SK-N-SH (cell line): ENCODE data around the gene TET2. TPM values are rescaled to one million over a fixed set of nuclear protein-coding genes. Genes with fewer than 3 reads are reported as not detected.

Experiments used
- CTCF ChIA-PET: fragments of 300-600, 350-600 bp; formaldehyde crosslinking; extraction: SDS; loops from one replicate; lab custom pipeline; 2021; lab: Yijun Ruan, JAX
- POLR2A ChIA-PET: fragments of 350-600 bp; sonication (Branson Sonifier 250); formaldehyde crosslinking; extraction: SDS; loops from one replicate; lab custom pipeline; 2020; ENCODE audit warnings: antibody characterized with exemption, inconsistent platforms; lab: Yijun Ruan, JAX
- DNase-seq: peaks from one replicate; pipeline ENCODE4 v3.0.0; 2012
- H2AFZ ChIP-seq: fragments of 200-600 bp; sonication (generic); 2 replicates; pipeline ENCODE4 v1.8.1; 2016; ENCODE audit warnings: antibody characterized with exemption, mild to moderate bottlenecking, low read depth
- H3F3A ChIP-seq: fragments of 200-600 bp; sonication (generic); replicated peaks from 2 replicates; pipeline ENCODE3; 2016; ENCODE audit warnings: antibody characterized with exemption, mild to moderate bottlenecking; ENCODE audit not compliant: insufficient read depth
- H3K27ac ChIP-seq, 2 experiments: fragments of 200-500 bp in 1 of 2; fragments of 200-600 bp in 1 of 2; sonication (Bioruptor generic) in 1 of 2; sonication (generic), shearing (Covaris generic) in 1 of 2; 2 replicates each; pipeline versions ENCODE4 v1.5.1 to v1.6.1; 2014 to 2016; ENCODE audit warnings: low read depth in 2 of 2, inconsistent platforms in 1 of 2, low read length in 1 of 2, mild to moderate bottlenecking in 1 of 2, mixed read lengths in 1 of 2
- H3K27me3 ChIP-seq: fragments of 200-600 bp; sonication (generic), shearing (Covaris generic); 2 replicates; pipeline ENCODE4 v1.6.1; 2016; ENCODE audit warnings: mixed run types; ENCODE audit not compliant: insufficient read depth
- H3K36me3 ChIP-seq, 2 experiments: fragments of 200-500 bp in 1 of 2; fragments of 200-600 bp in 1 of 2; sonication (Bioruptor generic) in 1 of 2; sonication (generic) in 1 of 2; replicated peaks in 1 of 2; 2 replicates each; pipeline versions ENCODE3 to v1.5.1; 2014 to 2016; ENCODE audit warnings: low read length in 1 of 2, mild to moderate bottlenecking in 1 of 2; ENCODE audit not compliant: insufficient read depth in 2 of 2, control insufficient read depth in 1 of 2
- H3K4me1 ChIP-seq, 2 experiments: fragments of 200-500 bp in 1 of 2; fragments of 200-600 bp in 1 of 2; sonication (Bioruptor generic) in 1 of 2; sonication (generic), shearing (Covaris generic) in 1 of 2; 2 replicates each; pipeline versions ENCODE4 v1.5.1 to v1.6.1; 2014 to 2016; ENCODE audit warnings: low read depth in 1 of 2, low read length in 1 of 2, mixed run types in 1 of 2; ENCODE audit not compliant: insufficient read depth in 2 of 2, control insufficient read depth in 1 of 2
- H3K4me2 ChIP-seq: fragments of 200-600 bp; sonication (generic), shearing (Covaris generic); 2 replicates; pipeline ENCODE4 v1.6.1; 2017; ENCODE audit warnings: mixed run types
- H3K4me3 ChIP-seq, 2 experiments: fragments of 200-500 bp in 1 of 2; fragments of 200-600 bp in 1 of 2; sonication (Bioruptor generic) in 1 of 2; sonication (generic), shearing (Covaris generic) in 1 of 2; 2 replicates each; pipeline versions ENCODE4 v1.5.1 to v1.8.1; 2014 to 2016; ENCODE audit warnings: low read depth in 2 of 2, inconsistent platforms in 1 of 2, low read length in 1 of 2, mild to moderate bottlenecking in 1 of 2, mixed read lengths in 1 of 2, moderate library complexity in 1 of 2
- H3K79me2 ChIP-seq: fragments of 200-600 bp; sonication (generic); 2 replicates; pipeline ENCODE4 v1.8.1; 2017; ENCODE audit warnings: mild to moderate bottlenecking; ENCODE audit not compliant: insufficient read depth
- H3K9ac ChIP-seq: fragments of 200-600 bp; sonication (generic); 2 replicates; pipeline ENCODE4 v1.6.1; 2017; ENCODE audit warnings: mixed run types
- H3K9me2 ChIP-seq: fragments of 200-600 bp; sonication (generic); 2 replicates; pipeline ENCODE4 v1.6.1; 2017; ENCODE audit warnings: mixed run types
- H3K9me3 ChIP-seq: fragments of 200-600 bp; sonication (generic); 2 replicates; pipeline ENCODE4 v1.6.1; 2017; ENCODE audit warnings: mixed run types, mild to moderate bottlenecking, moderate library complexity
- H4K20me1 ChIP-seq: fragments of 200-600 bp; sonication (generic); 2 replicates; pipeline ENCODE4 v1.6.1; 2017; ENCODE audit warnings: mild to moderate bottlenecking, mixed run types; ENCODE audit not compliant: insufficient read depth
- CHD2 ChIP-seq: fragments of 150-350 bp; IDR thresholded peaks from 2 replicates; pipeline ENCODE4 v1.6.1; 2018; ENCODE audit warnings: low read length; ENCODE audit not compliant: partially characterized antibody
- ELF1 ChIP-seq: IDR thresholded peaks from 2 replicates; pipeline ENCODE4 v1.4.0; 2012
- EP300 ChIP-seq, 2 experiments: IDR thresholded peaks; 2 replicates each; pipeline versions ENCODE4 v1.4.0 to v1.6.1; 2012; ENCODE audit warnings: borderline replicate concordance in 1 of 2, low read depth in 1 of 2, low read length in 1 of 2
- FOSL2 ChIP-seq: IDR thresholded peaks from 2 replicates; pipeline ENCODE4 v1.4.0; 2012; ENCODE audit warnings: low read depth, mild to moderate bottlenecking, moderate library complexity, borderline replicate concordance
- GABPA ChIP-seq: IDR thresholded peaks from 2 replicates; pipeline ENCODE4 v1.4.0; 2012; ENCODE audit warnings: low read depth, mild to moderate bottlenecking
- GATA2 ChIP-seq: sonication (generic); formaldehyde crosslinking; IDR thresholded peaks from 2 replicates; pipeline ENCODE4 v1.5.0; 2020; ENCODE audit warnings: mild to moderate bottlenecking, missing genetic modification reagents
- JUND ChIP-seq: IDR thresholded peaks from 2 replicates; pipeline ENCODE4 v1.4.0; 2012
- MAX ChIP-seq: IDR thresholded peaks from 2 replicates; pipeline ENCODE4 v1.4.0; 2012; ENCODE audit warnings: low read depth
- NFIC ChIP-seq: IDR thresholded peaks from 2 replicates; pipeline ENCODE4 v1.4.0; 2012; ENCODE audit warnings: borderline replicate concordance
- PBX3 ChIP-seq: IDR thresholded peaks from 2 replicates; pipeline ENCODE4; 2012
- POLR2AphosphoS5 ChIP-seq: IDR thresholded peaks from 2 replicates; pipeline ENCODE4 v1.6.1; 2012; ENCODE audit warnings: low read depth, low read length
- REST ChIP-seq: IDR thresholded peaks from 2 replicates; pipeline ENCODE4 v1.6.1; 2012; ENCODE audit warnings: mild to moderate bottlenecking, low read depth, low read length, moderate library complexity
- TCF12 ChIP-seq: IDR thresholded peaks from 2 replicates; pipeline ENCODE4 v1.4.0; 2012
- USF1 ChIP-seq: IDR thresholded peaks from 2 replicates; pipeline ENCODE4 v1.4.0; 2012; ENCODE audit warnings: low read depth, borderline replicate concordance
- WGBS: methylation state at CpG from one replicate; pipeline ENCODE4 v1.1.6; 2017; ENCODE audit warnings: low lambda C conversion rate; 5-methylcytosine and 5-hydroxymethylcytosine counted together
- polyA plus RNA-seq, 3 experiments: library from polyadenylated mRNA; depleted of rRNA; stranded (reverse); fragments of >200 nt; gene quantifications; 2 replicates each; pipeline ENCODE4 v1.2.3, GENCODE V29; 2012

The TET2 gene
- polyA plus RNA-seq, 1 of the 3 experiments (the other 2 are of a cell fraction): 3.5 TPM

GRCh38 chr4:105243446-105243845, 96.8 kb downstream of the TET2 start:
- no peak overlapping the region for H3K4me2 ChIP-seq
- H4K20me1 ChIP-seq: no peaks in the 10 kb centered on the region
- H3K9me2 ChIP-seq: no peaks in the 10 kb centered on the region
- CTCF ChIA-PET: no interaction called here
- DNase-seq: no peak
- no peak overlapping the region for H3K9ac ChIP-seq
- H3K79me2 ChIP-seq: peaks cover 4% of the 10 kb centered on the region; the same call in 1 of the 2 replicates
- peaks cover 23 to 46% of the 10 kb centered on the region in 2 experiments for H3K36me3 ChIP-seq
- H2AFZ ChIP-seq: no peak overlapping the region
- peaks cover 20% of the 10 kb centered on the region for H3F3A ChIP-seq
- no peak overlapping the region; a peak in 1 of 4 replicates for H3K27ac ChIP-seq
- no peaks in the 10 kb centered on the region for H3K27me3 ChIP-seq
- no peaks in the 10 kb centered on the region for H3K9me3 ChIP-seq
- no peak overlapping the region for H3K4me3 ChIP-seq
- H3K4me1 ChIP-seq: peaks cover 3 to 10% of the 10 kb centered on the region in 2 experiments; a peak in 2 of 4 replicates
- TF ChIP-seq ELF1 (no peak), JUND (no peak), GATA2 (CRISPR knock-in tag) (no peak), USF1 (no peak)
- TF ChIP-seq, all 33 proteins: peak for 0
- 97% methylated on average over 13 of the region's 13 CpGs for WGBS
- POLR2A ChIA-PET: no interaction called here

- H3K36me3 ChIP-seq: peaks cover 14 to 28% of the 10 kb centered on the region in 2 experiments
- no peaks in the 10 kb centered on the region for H4K20me1 ChIP-seq
- peaks cover 19% of the 10 kb centered on the region for H3F3A ChIP-seq
- H3K9ac ChIP-seq: no peak overlapping the region
- H2AFZ ChIP-seq: no peak overlapping the region
- 0 out of 2 replicates have a peak, but pooled peaks cover 3% of the 10 kb centered on the region for H3K9me2 ChIP-seq
- H3K4me2 ChIP-seq: no peak overlapping the region
- H3K9me3 ChIP-seq: no peaks in the 10 kb centered on the region
- no peak for DNase-seq
- H3K27me3 ChIP-seq: no peaks in the 10 kb centered on the region
- CTCF ChIA-PET: interaction anchor here (1.5 to 2.1 kb wide), 3 partner anchors 30 to 227 kb away, joined by 3 to 6 read pairs (median 4); partner anchors contain the start of gene PPA2
- WGBS: 86% methylated on average over 1 of the region's 1 CpG
- TF ChIP-seq NFIC (peak; percentile 88; the same call in 1 of the 2 replicates), GABPA (no peak), REST (no peak), PBX3 (peak; percentile 85), EP300 (IDR thresholded peaks at IDR 0.05; ENCODE audit: borderline replicate concordance in 1 of 2, low read depth in 1 of 2, low read length in 1 of 2) (peak in 1 of 2 experiments; percentile 72; a peak in 2 of 4 replicates), POLR2AphosphoS5 (peak; percentile 69; the same call in 1 of the 2 replicates), FOSL2 (peak; percentile 56; the same call in 1 of the 2 replicates), JUND (peak; percentile 71), MAX (0 out of 2 replicates have a peak, but pooled peaks have one; percentile 25), TCF12 (peak; percentile 95), CHD2 (no peak)
- H3K27ac ChIP-seq: peak overlapping the region in 1 of 2 experiments; percentile 79; a peak in 2 of 4 replicates
- H3K4me1 ChIP-seq: peaks cover 3 to 10% of the 10 kb centered on the region in 2 experiments; a peak in 2 of 4 replicates
- H3K79me2 ChIP-seq: no peaks in the 10 kb centered on the region
- POLR2A ChIA-PET: no interaction called here
- no peak overlapping the region for H3K4me3 ChIP-seq
These were observed 100.0 kb downstream of the TET2 start for GRCh38 chr4:105246712-105247111.
